Progenitor cell of endocrine pancreas (in vitro differentiated cells): ENCODE data around the gene DYNLT4. TPM values are rescaled to one million over a fixed set of nuclear protein-coding genes. Genes with fewer than 3 reads are reported as not detected.

ENCODE experiments used
- DNase-seq: peaks from one replicate; pipeline ENCODE4 v3.0.0; 2021; ENCODE audit warnings: low spot score; ENCODE audit not compliant: unreplicated experiment
- H3K27ac Mint-ChIP-seq: 2 replicates; pipeline ENCODE4 v1.8.0; 2021; ENCODE audit warnings: mild to moderate bottlenecking, moderate library complexity, mixed read lengths
- H3K27me3 Mint-ChIP-seq: 2 replicates; pipeline ENCODE4 v1.8.0; 2021; ENCODE audit warnings: mixed read lengths
- H3K36me3 Mint-ChIP-seq: 2 replicates; pipeline ENCODE4 v1.8.0; 2022; ENCODE audit warnings: mixed read lengths; ENCODE audit not compliant: insufficient read depth
- H3K4me1 Mint-ChIP-seq: 2 replicates; pipeline ENCODE4 v1.8.0; 2021; ENCODE audit warnings: low read depth, mixed read lengths
- H3K4me3 Mint-ChIP-seq: 2 replicates; pipeline ENCODE4 v1.8.0; 2021; ENCODE audit warnings: low read depth, mild to moderate bottlenecking, moderate library complexity, mixed read lengths
- H3K9me3 Mint-ChIP-seq: 2 replicates; pipeline ENCODE4 v1.8.0; 2021; ENCODE audit warnings: low read depth, mixed read lengths
- total RNA-seq: library from RNA; stranded (reverse); gene quantifications from 2 replicates; pipeline ENCODE4 v1.2.1, GENCODE V29; 2021
- TF ChIP-seq, protein P1 (sequence below): fragments of 200-600 bp; sonication (generic); IDR thresholded peaks from one replicate; pipeline ENCODE4 v1.5.0; 2021; ENCODE audit warnings: antibody characterized with exemption, mild to moderate bottlenecking; ENCODE audit not compliant: unreplicated experiment

Gene DYNLT4
- total RNA-seq, 1 donor from 2014 or later: 0.79 TPM

DNA sequence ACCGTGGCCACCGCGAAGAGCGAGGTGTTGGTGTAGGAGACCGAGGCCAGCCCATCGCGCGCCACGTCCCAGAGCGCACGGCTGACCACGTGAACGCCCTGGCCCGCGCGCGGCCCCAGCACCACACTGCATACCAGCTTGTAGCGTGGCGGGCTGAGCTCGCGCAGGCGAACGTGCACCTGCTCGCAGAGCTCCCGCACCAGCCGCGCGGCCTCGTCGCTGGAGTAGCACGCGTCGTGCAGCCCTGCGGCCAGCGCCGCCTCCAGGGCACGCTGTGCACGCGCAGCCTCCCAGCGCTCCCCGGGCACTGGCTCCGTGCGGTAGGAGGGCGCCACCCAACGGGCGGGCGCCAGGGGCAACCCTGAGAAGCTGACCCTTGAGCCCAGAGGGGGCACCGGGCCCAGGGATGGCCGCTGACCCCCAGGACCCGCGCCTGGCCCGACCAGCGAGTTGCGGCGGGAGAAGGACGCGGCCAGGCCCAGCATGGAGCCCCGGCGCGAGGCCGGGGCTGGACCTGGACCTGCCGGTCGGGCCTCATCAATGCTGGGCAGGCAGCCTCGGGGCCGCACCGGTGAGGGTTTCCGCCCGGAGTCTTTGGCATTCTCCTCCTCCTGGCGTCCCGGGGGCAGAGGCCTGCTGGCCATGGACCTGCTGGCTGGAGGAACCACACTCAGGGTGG, 987 bp downstream of the DYNLT4 start:
- TF ChIP-seq, protein P1, sequence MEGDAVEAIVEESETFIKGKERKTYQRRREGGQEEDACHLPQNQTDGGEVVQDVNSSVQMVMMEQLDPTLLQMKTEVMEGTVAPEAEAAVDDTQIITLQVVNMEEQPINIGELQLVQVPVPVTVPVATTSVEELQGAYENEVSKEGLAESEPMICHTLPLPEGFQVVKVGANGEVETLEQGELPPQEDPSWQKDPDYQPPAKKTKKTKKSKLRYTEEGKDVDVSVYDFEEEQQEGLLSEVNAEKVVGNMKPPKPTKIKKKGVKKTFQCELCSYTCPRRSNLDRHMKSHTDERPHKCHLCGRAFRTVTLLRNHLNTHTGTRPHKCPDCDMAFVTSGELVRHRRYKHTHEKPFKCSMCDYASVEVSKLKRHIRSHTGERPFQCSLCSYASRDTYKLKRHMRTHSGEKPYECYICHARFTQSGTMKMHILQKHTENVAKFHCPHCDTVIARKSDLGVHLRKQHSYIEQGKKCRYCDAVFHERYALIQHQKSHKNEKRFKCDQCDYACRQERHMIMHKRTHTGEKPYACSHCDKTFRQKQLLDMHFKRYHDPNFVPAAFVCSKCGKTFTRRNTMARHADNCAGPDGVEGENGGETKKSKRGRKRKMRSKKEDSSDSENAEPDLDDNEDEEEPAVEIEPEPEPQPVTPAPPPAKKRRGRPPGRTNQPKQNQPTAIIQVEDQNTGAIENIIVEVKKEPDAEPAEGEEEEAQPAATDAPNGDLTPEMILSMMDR: no peak
- Mint-ChIP-seq H3K27me3 (peaks cover 5% of the 10 kb centered on the region), H3K4me3 (no peak overlapping the region), H3K36me3 (peaks cover 7% of the 10 kb centered on the region), H3K27ac (peak overlapping the region; percentile 99), H3K9me3 (no peaks in the 10 kb centered on the region), H3K4me1 (peaks cover 43% of the 10 kb centered on the region)
- DNase-seq: no peak

DNA sequence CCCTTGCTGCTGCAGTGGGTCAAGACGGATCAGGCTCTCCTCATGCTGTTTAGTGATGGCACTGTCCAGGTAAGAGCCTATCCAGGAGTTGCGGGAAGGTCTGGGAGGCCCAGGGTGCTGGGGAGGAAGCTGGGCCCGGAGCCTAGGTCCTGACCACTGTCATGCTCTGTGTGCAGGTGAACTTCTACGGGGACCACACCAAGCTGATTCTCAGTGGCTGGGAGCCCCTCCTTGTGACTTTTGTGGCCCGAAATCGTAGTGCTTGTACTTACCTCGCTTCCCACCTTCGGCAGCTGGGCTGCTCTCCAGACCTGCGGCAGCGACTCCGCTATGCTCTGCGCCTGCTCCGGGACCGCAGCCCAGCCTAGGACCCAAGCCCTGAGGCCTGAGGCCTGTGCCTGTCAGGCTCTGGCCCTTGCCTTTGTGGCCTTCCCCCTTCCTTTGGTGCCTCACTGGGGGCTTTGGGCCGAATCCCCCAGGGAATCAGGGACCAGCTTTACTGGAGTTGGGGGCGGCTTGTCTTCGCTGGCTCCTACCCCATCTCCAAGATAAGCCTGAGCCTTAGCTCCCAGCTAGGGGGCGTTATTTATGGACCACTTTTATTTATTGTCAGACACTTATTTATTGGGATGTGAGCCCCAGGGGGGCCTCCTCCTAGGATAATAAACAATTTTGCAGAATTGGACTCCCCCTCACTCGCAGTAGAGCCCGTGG, 1.7 kb downstream of the DYNLT4 start:
- no peaks in the 10 kb centered on the region for H3K9me3 Mint-ChIP-seq
- peaks cover 7% of the 10 kb centered on the region for H3K36me3 Mint-ChIP-seq
- peaks cover 8% of the 10 kb centered on the region for H3K27me3 Mint-ChIP-seq
- DNase-seq: no peak
- H3K4me1 Mint-ChIP-seq: peaks cover 40% of the 10 kb centered on the region
- TF ChIP-seq, protein P1: no peak
- peak overlapping the region; percentile 75 for H3K27ac Mint-ChIP-seq
- H3K4me3 Mint-ChIP-seq: no peak overlapping the region

DNA sequence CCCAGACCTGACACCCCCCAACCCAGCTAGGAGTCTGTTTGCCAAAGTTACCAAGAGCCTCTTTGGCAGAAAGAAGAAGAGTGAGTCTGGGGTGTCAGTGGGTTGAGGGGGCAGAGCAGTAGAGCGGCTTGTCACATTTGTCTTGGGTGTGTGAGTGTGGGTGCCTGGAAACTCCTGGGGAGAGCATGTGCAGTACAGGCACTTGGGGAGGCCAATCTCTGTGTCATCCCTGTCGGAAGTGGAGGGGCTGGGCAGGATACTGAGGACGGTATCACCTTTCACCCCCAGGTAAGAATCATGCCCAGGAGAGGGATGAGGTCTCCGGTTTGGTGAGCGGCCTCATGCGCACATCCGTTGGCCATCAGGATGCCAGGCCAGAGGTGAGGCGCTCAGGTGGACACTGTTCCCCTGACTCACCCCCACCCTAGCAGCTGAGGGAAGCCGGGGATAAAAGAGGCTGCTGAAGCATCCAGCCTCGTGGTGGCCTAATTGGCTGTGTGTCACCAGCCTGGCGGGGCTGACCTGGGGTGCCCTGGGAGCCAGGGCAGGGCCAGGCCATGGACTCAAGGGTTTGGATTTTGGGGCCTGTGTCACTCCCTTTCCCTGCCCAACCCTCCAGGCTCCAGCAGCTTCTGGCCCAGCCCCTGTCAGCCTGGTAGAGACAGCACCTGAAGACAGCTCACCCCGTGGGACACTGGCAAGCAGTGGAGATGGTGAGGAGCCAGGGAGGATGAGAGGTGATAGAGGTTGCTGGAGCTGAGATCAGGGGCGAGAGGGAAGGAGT, 3.6 kb downstream of the DYNLT4 start:
- TF ChIP-seq, protein P1: no peak
- Mint-ChIP-seq H3K4me1 (peaks cover 33% of the 10 kb centered on the region), H3K4me3 (no peak overlapping the region), H3K27ac (peak overlapping the region; percentile 73), H3K9me3 (no peaks in the 10 kb centered on the region), H3K27me3 (peaks cover 8% of the 10 kb centered on the region), H3K36me3 (peaks cover 7% of the 10 kb centered on the region)
- DNase-seq: no peak

DNA sequence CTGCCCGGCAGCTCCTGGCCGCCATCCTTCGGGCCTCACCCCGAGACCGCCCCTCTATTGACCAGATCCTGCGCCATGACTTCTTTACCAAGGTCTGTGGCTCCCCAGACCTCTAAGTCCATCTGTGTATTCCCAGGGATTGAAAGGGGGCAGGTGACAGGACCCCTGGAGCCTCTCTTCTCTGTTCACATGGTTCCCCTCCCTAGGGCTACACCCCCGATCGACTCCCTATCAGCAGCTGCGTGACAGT, 4.2 kb downstream of the DYNLT4 start:
- no peaks in the 10 kb centered on the region for H3K9me3 Mint-ChIP-seq
- DNase-seq: no peak
- peaks cover 29% of the 10 kb centered on the region for H3K4me1 Mint-ChIP-seq
- H3K36me3 Mint-ChIP-seq: peaks cover 7% of the 10 kb centered on the region
- peaks cover 8% of the 10 kb centered on the region for H3K27me3 Mint-ChIP-seq
- H3K27ac Mint-ChIP-seq: peak overlapping the region; percentile 73
- H3K4me3 Mint-ChIP-seq: no peak overlapping the region
- TF ChIP-seq, protein P1: no peak

GRCh38 chr1:44802306-44803061, 4.7 kb downstream of the DYNLT4 start:
- H3K27me3 Mint-ChIP-seq: peaks cover 8% of the 10 kb centered on the region
- peak overlapping the region; percentile 60 for H3K4me3 Mint-ChIP-seq
- H3K4me1 Mint-ChIP-seq: peaks cover 24% of the 10 kb centered on the region
- peaks cover 7% of the 10 kb centered on the region for H3K36me3 Mint-ChIP-seq
- peak overlapping the region; percentile 73 for H3K27ac Mint-ChIP-seq
- no peak for DNase-seq
- TF ChIP-seq, protein P1: no peak
- H3K9me3 Mint-ChIP-seq: no peaks in the 10 kb centered on the region
